Body of pancreas (tissue), 4 donors: ENCODE measurements around the gene FAM83D. TPM values are rescaled to one million over a fixed set of nuclear protein-coding genes. Genes with fewer than 3 reads are reported as not detected.

Experiments
- ATAC-seq: fragments of 150-250 bp; one replicate; pipeline ENCODE4 v1.9.1; 2016
- DNase-seq, 4 donors: peaks; one replicate each; pipeline ENCODE4 v3.0.0-alpha.2; 2019
- H3K27ac ChIP-seq, 4 donors: fragments of 200-600 bp; sonication (generic); 1 replicate in 3 of 4; 2 replicates in 1 of 4; pipeline versions ENCODE4 v1.5.1 to v1.6.1; 2016 to 2019; ENCODE audit warnings: mild to moderate bottlenecking in 1 of 4, mixed read lengths in 1 of 4, moderate library complexity in 1 of 4
- H3K27me3 ChIP-seq, 2 donors: fragments of 200-600 bp; sonication (generic); one replicate each; pipeline ENCODE4 v1.6.0; 2016; ENCODE audit warnings: mild to moderate bottlenecking in 1 of 2
- H3K36me3 ChIP-seq, 2 donors: fragments of 200-600 bp; sonication (generic); replicated peaks in 1 of 2; 2 replicates each; pipeline ENCODE4 v1.5.1; 2016; ENCODE audit warnings: low read depth in 2 of 2; ENCODE audit not compliant: insufficient read depth in 1 of 2
- H3K4me1 ChIP-seq: fragments of 200-600 bp; sonication (generic); one replicate; pipeline ENCODE4 v1.6.0; 2016
- H3K4me3 ChIP-seq, 2 donors: fragments of 200-600 bp; sonication (generic); 1 replicate in 1 of 2; 2 replicates in 1 of 2; pipeline ENCODE4 v1.5.1; 2016 to 2019
- H3K9me3 ChIP-seq, 3 donors: fragments of 200-600 bp; sonication (generic); 1 replicate in 2 of 3; 2 replicates in 1 of 3; pipeline ENCODE4 v1.5.1; 2016
- POLR2A ChIP-seq, 3 donors: fragments of 450-650 bp; IDR thresholded peaks; one replicate each; pipeline ENCODE4 v1.6.1; 2016; ENCODE audit warnings: antibody characterized with exemption in 3 of 3, mild to moderate bottlenecking in 2 of 3
- WGBS, 2 donors: methylation state at CpG; one replicate each; pipeline ENCODE4 v1.1.5; 2017; 5-methylcytosine and 5-hydroxymethylcytosine counted together
- intact Hi-C: fragments of 100-400 bp; cut with DNase I; formaldehyde crosslinking; loops from one replicate; pipeline ENCODE4 v1.15.1; 2023
- total RNA-seq, 2 donors: library from RNA; depleted of rRNA; stranded (reverse); fragments of >200 nt; gene quantifications; one replicate each; pipeline ENCODE4 v1.1.0, GENCODE V29; 2016
- TF ChIP-seq, protein P1 (sequence below), 7 experiments: fragments of 450-650 bp in 4 of 7; fragments of 200-600 bp in 3 of 7; sonication (generic) in 3 of 7; IDR thresholded peaks; one replicate each; pipeline ENCODE4 v1.5.1; 2016 to 2019; ENCODE audit warnings: antibody characterized with exemption in 7 of 7

FAM83D gene
- total RNA-seq, 2 donors from 2014 or later, result 0.52 TPM; not detected in 1

DNA sequence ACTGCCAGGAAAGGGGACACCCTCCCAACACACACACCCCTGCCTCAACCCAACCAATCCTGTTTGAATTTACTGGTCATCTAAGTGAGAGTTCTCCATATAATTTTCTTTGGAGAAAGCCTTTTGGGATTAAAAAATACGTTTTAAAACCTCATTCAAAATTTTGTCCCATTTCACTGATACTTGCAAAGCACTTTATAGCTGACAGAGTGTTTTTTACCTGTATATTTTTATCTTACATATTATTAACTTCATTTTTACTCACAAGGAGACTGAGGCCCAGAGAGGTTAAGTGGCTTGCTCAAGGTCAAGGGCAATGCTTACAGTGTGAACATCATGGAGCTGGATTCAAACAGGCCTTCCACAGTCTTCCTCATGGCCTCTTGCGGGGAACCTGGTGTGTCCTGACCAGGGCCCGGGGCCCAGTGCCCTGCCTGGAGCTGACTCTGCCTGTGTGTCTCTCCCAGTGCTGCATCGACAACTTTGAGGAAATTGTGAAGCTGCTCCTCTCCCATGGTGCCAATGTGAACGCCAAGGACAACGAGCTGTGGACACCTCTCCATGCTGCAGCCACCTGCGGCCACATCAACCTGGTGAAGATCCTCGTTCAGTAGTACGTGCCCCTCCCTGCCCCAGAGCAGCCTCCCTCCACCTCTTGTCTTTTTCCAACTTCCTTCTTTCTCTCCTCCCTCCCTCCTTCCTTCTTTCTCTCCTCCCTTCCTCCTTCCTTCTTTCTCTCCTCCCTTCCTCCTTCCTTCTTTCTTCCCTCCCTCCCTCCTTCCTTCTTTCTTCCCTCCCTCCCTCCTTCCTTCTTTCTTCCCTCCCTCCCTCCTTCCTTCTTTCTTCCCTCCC is 30.9 kb upstream of the FAM83D start:
- intact Hi-C loops, result no loop called here
- Histone ChIP-seq H3K4me3 (no peak overlapping the region), H3K36me3 (no peaks in the 10 kb centered on the region), H3K27ac (peak overlapping the region in 3 of 4 donors; percentile 11 to 44 (median 16)), H3K4me1 (peaks cover 16% of the 10 kb centered on the region), H3K27me3 (no peaks in the 10 kb centered on the region), H3K9me3 (no peaks in the 10 kb centered on the region)
- ATAC-seq (no peak), DNase-seq (no peak)
- no peak for TF ChIP-seq POLR2A (IDR thresholded peaks at IDR 0.05)
- TF ChIP-seq, protein P1, sequence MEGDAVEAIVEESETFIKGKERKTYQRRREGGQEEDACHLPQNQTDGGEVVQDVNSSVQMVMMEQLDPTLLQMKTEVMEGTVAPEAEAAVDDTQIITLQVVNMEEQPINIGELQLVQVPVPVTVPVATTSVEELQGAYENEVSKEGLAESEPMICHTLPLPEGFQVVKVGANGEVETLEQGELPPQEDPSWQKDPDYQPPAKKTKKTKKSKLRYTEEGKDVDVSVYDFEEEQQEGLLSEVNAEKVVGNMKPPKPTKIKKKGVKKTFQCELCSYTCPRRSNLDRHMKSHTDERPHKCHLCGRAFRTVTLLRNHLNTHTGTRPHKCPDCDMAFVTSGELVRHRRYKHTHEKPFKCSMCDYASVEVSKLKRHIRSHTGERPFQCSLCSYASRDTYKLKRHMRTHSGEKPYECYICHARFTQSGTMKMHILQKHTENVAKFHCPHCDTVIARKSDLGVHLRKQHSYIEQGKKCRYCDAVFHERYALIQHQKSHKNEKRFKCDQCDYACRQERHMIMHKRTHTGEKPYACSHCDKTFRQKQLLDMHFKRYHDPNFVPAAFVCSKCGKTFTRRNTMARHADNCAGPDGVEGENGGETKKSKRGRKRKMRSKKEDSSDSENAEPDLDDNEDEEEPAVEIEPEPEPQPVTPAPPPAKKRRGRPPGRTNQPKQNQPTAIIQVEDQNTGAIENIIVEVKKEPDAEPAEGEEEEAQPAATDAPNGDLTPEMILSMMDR (IDR thresholded peaks at IDR 0.05), result no peak
- 84 to 86% methylated on average over 9 of the region's 9 CpGs for WGBS, 2 donors

DNA sequence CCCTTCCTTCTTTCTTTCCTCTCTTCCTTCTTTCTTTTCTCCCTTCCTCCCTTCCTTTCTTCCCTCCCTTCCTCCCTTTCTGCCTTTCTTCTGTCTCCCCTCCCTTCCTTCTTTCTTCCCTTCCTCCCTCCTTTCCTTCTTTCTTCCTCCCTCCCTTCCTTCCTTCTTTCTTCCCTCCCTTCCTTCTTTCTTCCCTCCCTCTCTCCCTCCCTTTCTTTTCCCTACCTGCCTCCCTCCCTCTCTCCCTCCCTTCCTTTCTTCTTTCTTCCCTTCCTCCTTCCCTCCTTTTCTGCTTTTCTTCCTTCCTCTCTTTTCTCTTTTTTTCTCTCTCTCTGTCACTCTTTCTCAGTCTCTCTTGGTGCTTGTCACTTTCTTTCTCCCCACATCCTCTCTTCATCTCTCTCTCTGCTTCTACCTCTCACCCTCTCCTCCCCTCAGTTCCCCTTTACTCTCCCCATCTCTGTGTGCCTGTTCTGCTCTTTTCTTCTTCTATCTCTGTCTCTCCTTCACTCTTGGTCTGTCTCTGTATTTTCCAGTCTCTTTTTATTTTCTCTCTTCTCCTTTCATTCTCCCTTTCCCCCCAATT is 30.1 kb upstream of the FAM83D start:
- H3K4me3 ChIP-seq, result no peak overlapping the region
- no peak overlapping the region for H3K27ac ChIP-seq
- no peaks in the 10 kb centered on the region for H3K36me3 ChIP-seq
- DNase-seq (no peak), ATAC-seq (no peak)
- H3K4me1 ChIP-seq, result peaks cover 16% of the 10 kb centered on the region
- H3K27me3 ChIP-seq, result no peaks in the 10 kb centered on the region
- TF ChIP-seq POLR2A (IDR thresholded peaks at IDR 0.05), result no peak
- TF ChIP-seq, protein P1 (IDR thresholded peaks at IDR 0.05), result no peak
- intact Hi-C loops, result no loop called here
- H3K9me3 ChIP-seq, result no peaks in the 10 kb centered on the region

DNA sequence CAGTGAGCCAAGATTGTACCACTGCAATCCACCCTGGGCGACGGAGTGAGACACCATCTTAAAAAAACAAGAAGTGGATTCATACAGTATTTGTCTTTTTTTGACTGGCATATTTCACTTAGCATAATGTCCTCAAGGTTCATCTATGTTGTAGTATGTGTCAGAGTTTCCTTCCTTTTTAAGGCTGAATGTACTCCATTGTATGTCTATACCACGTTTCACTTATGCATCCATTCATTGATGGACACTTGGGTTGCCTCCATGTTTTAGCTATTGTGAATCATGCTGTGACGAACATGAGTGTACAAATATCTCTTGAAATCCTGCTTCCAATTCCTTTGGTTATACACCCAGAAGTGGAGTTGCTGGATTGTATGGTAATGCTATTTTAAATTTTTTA is 28.9 kb upstream of the FAM83D start:
- H3K36me3 ChIP-seq, result no peaks in the 10 kb centered on the region
- DNase-seq (no peak), ATAC-seq (no peak)
- peaks cover 16% of the 10 kb centered on the region for H3K4me1 ChIP-seq
- WGBS, 2 donors, result 78 to 84% methylated on average over 4 of the region's 4 CpGs
- H3K4me3 ChIP-seq, result no peak overlapping the region
- no peak overlapping the region for H3K27ac ChIP-seq
- no peak for TF ChIP-seq POLR2A (IDR thresholded peaks at IDR 0.05)
- TF ChIP-seq, protein P1 (IDR thresholded peaks at IDR 0.05), result no peak
- H3K9me3 ChIP-seq, result no peaks in the 10 kb centered on the region
- no peaks in the 10 kb centered on the region for H3K27me3 ChIP-seq
- intact Hi-C loops, result no loop called here

DNA sequence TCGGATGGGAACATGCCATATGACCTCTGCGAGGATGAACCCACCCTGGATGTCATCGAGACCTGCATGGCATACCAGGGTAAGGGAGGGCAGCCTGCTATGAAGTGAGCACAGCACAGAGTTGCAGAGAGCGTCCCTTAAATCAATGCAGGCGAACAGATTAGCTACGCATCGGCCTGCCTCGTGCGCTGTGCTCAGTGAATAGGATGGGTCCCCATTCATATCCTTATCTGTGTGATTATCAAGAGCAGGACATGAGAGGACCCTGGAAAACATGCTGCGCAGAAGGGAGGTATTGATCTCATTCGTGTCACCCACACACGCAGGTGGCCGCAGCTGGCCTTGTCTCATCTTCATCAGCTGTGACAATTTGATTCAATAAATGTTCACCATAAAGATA is 25.6 kb upstream of the FAM83D start:
- no peak overlapping the region for H3K4me3 ChIP-seq
- ATAC-seq (no peak), DNase-seq (no peak)
- H3K4me1 ChIP-seq, result no peaks in the 10 kb centered on the region
- H3K27ac ChIP-seq, result no peak overlapping the region
- H3K36me3 ChIP-seq, result no peaks in the 10 kb centered on the region
- no peak for TF ChIP-seq POLR2A (IDR thresholded peaks at IDR 0.05)
- TF ChIP-seq, protein P1 (IDR thresholded peaks at IDR 0.05), result no peak
- no peaks in the 10 kb centered on the region for H3K9me3 ChIP-seq
- no peaks in the 10 kb centered on the region for H3K27me3 ChIP-seq
- WGBS, 2 donors, result 64 to 66% methylated on average over 6 to 13 of the region's 13 CpGs
- intact Hi-C loops, result no loop called here
